ENCODE results near the gene CAMKMT.

Gene CAMKMT

GRCh38 chr2:44602446-44602845, 240.7 kb downstream of the CAMKMT start:
- FAIRE-seq (no peak), DNase-seq (ENCODE audit: insufficient read length, low spot score) (no peak)
- no peak for TF ChIP-seq CTCF (IDR thresholded peaks at IDR 0.05; ENCODE audit: insufficient read depth, missing control alignments)

GRCh38 chr2:44605511-44605910, 243.8 kb downstream of the CAMKMT start:
- no peak for TF ChIP-seq CTCF (IDR thresholded peaks at IDR 0.05; ENCODE audit: insufficient read depth, missing control alignments)
- FAIRE-seq (peak; percentile 21), DNase-seq (ENCODE audit: insufficient read length, low spot score) (no peak)

GRCh38 chr2:44612276-44612675, 250.5 kb downstream of the CAMKMT start:
- DNase-seq (ENCODE audit: insufficient read length, low spot score) (no peak), FAIRE-seq (no peak)
- no peak for TF ChIP-seq CTCF (IDR thresholded peaks at IDR 0.05; ENCODE audit: insufficient read depth, missing control alignments)

- no peak for TF ChIP-seq CTCF (IDR thresholded peaks at IDR 0.05; ENCODE audit: insufficient read depth, missing control alignments)
- no peak for DNase-seq (ENCODE audit: insufficient read length, low spot score)
- no peak for FAIRE-seq
Measured at GRCh38 chr2:44614940-44615339, 253.2 kb downstream of the CAMKMT start.

- no peak for TF ChIP-seq CTCF (IDR thresholded peaks at IDR 0.05; ENCODE audit: insufficient read depth, missing control alignments)
- FAIRE-seq (no peak), DNase-seq (ENCODE audit: insufficient read length, low spot score) (no peak)
Measured at GRCh38 chr2:44615950-44616518, 254.3 kb downstream of the CAMKMT start.

- no peak for TF ChIP-seq CTCF (IDR thresholded peaks at IDR 0.05; ENCODE audit: insufficient read depth, missing control alignments)
- DNase-seq (ENCODE audit: insufficient read length, low spot score) (no peak), FAIRE-seq (no peak)
Measured at GRCh38 chr2:44616667-44617155, 255.0 kb downstream of the CAMKMT start.

GRCh38 chr2:44618251-44619023, 256.7 kb downstream of the CAMKMT start:
- TF ChIP-seq CTCF (IDR thresholded peaks at IDR 0.05; ENCODE audit: insufficient read depth, missing control alignments): no peak
- FAIRE-seq (no peak), DNase-seq (ENCODE audit: insufficient read length, low spot score) (no peak)

Measured in D721Med (cell line).